ENCODE measurements around the gene JARID2. TPM values are rescaled to one million over a fixed set of nuclear protein-coding genes. Genes with fewer than 3 reads are reported as not detected.
A peak's percentile ranks its signal among the peaks of the same experiment; 100 is the strongest.

Gene JARID2
- total RNA-seq, 2 experiments from 2014 or later: 25.4 to 25.5 TPM

- Mint-ChIP-seq H3K27ac (no peak overlapping the region), H3K4me1 (ENCODE audit: low read depth) (peaks cover 48% of the 10 kb centered on the region)
- ATAC-seq: peak; percentile 47
These were observed 132.4 kb downstream of the JARID2 start for GRCh38 chr6:15378272-15378671.

DNA sequence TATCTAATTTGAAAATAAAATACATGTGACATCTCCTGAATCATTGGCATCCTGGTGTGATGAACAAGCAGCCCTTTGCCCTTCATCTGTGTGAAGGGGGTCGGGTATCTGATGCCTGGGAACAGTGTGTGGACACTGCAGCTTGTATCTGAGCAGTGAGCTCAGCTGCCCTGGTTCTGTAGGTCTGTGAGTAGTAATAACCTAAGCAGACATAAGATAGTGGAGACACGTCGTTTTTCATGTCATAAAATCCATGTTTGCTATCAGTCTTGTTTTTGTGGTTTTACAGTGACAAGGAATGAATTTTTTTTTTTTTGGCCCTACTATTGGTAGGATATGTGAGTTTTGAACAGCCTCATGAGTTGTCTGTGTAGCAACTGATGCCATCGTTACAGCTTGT is 133.0 kb downstream of the JARID2 start:
- no peaks in the 10 kb centered on the region for H3K27me3 Mint-ChIP-seq
- DNase-seq: no peak
- peaks cover 4% of the 10 kb centered on the region for H3K9me3 Mint-ChIP-seq
- ATAC-seq: no peak
- H3K4me1 Mint-ChIP-seq (ENCODE audit: low read depth): peaks cover 48% of the 10 kb centered on the region
- TF ChIP-seq CTCF (IDR thresholded peaks at IDR 0.05): no peak
- ChIA-PET CTCF (interaction anchor here (1.2 to 4.6 kb wide), 2 partner anchors 11 to 23 kb away, joined by 3 to 28 read pairs; no protein-coding TSS in a partner anchor), POLR2A (interaction anchor here (1.1 to 1.3 kb wide), 2 partner anchors 9 to 11 kb away, joined by 3 to 4 read pairs; no protein-coding TSS in a partner anchor)
- peaks cover 31% of the 10 kb centered on the region for H3K36me3 Mint-ChIP-seq (ENCODE audit: low read depth)
- intact Hi-C loops (cut with micrococcal nuclease): no loop called here
- H3K27ac Mint-ChIP-seq: no peak overlapping the region
- no peak overlapping the region for H3K4me3 Mint-ChIP-seq

More at GRCh38 chr6:15378272-15378671, 132.4 kb downstream of the JARID2 start:
- Mint-ChIP-seq H3K36me3 (ENCODE audit: low read depth) (peaks cover 31% of the 10 kb centered on the region), H3K4me3 (no peak overlapping the region), H3K9me3 (peaks cover 4% of the 10 kb centered on the region), H3K27me3 (no peaks in the 10 kb centered on the region)
- DNase-seq: no peak
- CTCF ChIA-PET: interaction anchor here (4.6 kb wide), 1 partner anchor 12 kb away, joined by 28 read pairs; no protein-coding TSS in a partner anchor
- POLR2A ChIA-PET: interaction anchor here (1.1 kb wide), 1 partner anchor 8 kb away, joined by 3 read pairs; no protein-coding TSS in a partner anchor
- no peak for TF ChIP-seq CTCF (IDR thresholded peaks at IDR 0.05)
- intact Hi-C loops (cut with micrococcal nuclease): no loop called here

DNA sequence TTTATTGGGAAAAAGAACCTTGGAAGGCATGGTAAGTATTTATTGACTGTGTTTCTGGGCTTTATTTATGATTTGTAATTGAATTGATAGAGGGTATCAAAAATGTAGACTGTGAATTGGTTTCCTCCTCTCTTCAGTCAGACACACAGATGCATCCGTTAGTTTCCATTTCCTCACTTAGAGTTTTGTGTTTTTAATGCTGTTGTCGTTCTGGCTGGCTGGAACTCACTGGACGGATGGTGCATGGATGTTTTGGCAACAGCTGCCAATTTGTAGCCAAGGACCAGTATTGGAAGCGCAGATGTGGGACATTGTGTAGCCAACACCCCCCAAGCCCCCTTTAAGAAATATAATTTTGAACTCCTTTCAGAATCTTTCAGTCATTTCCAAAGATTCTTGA is 134.5 kb downstream of the JARID2 start:
- CTCF ChIA-PET: interaction anchor here (4.6 kb wide), 1 partner anchor 9 kb away, joined by 28 read pairs; no protein-coding TSS in a partner anchor
- H3K36me3 Mint-ChIP-seq (ENCODE audit: low read depth): peaks cover 28% of the 10 kb centered on the region
- no peak for TF ChIP-seq CTCF (IDR thresholded peaks at IDR 0.05)
- peaks cover 56% of the 10 kb centered on the region for H3K4me1 Mint-ChIP-seq (ENCODE audit: low read depth)
- ATAC-seq (no peak), DNase-seq (no peak)
- intact Hi-C loops (cut with micrococcal nuclease): no loop called here
- peak overlapping the region; percentile 44 for H3K27ac Mint-ChIP-seq
- H3K4me3 Mint-ChIP-seq: no peak overlapping the region
- POLR2A ChIA-PET: no interaction called here
- peaks cover 4% of the 10 kb centered on the region for H3K9me3 Mint-ChIP-seq
- no peaks in the 10 kb centered on the region for H3K27me3 Mint-ChIP-seq

- Mint-ChIP-seq H3K4me3 (no peak overlapping the region), H3K36me3 (ENCODE audit: low read depth) (peaks cover 17% of the 10 kb centered on the region), H3K27ac (no peak overlapping the region), H3K27me3 (no peaks in the 10 kb centered on the region), H3K4me1 (ENCODE audit: low read depth) (peaks cover 66% of the 10 kb centered on the region), H3K9me3 (peaks cover 2% of the 10 kb centered on the region)
- ChIA-PET POLR2A (interaction anchor here (0.8 kb wide), 1 partner anchor 24 kb away, joined by 3 read pairs; no protein-coding TSS in a partner anchor), CTCF (interaction anchor here (0.7 to 4.6 kb wide), 2 partner anchors 8 to 11 kb away, joined by 5 to 28 read pairs; no protein-coding TSS in a partner anchor)
- DNase-seq: no peak
- TF ChIP-seq CTCF (IDR thresholded peaks at IDR 0.05): no peak
- ATAC-seq: no peak
- intact Hi-C loops (cut with micrococcal nuclease): no loop called here
These were observed 136.2 kb downstream of the JARID2 start for GRCh38 chr6:15382089-15382488.

GRCh38 chr6:15382712-15383111 is 136.8 kb downstream of the JARID2 start:
- ChIA-PET CTCF (no interaction called here), POLR2A (interaction anchor here (0.5 kb wide), 1 partner anchor 503 kb away, joined by 3 read pairs; no protein-coding TSS in a partner anchor)
- no peak overlapping the region for H3K4me3 Mint-ChIP-seq
- TF ChIP-seq CTCF (IDR thresholded peaks at IDR 0.05): no peak
- H3K27ac Mint-ChIP-seq: no peak overlapping the region
- DNase-seq: no peak
- no peak for ATAC-seq
- H3K9me3 Mint-ChIP-seq: no peaks in the 10 kb centered on the region
- intact Hi-C loops (cut with micrococcal nuclease): no loop called here
- H3K36me3 Mint-ChIP-seq (ENCODE audit: low read depth): peaks cover 15% of the 10 kb centered on the region
- no peaks in the 10 kb centered on the region for H3K27me3 Mint-ChIP-seq
- H3K4me1 Mint-ChIP-seq (ENCODE audit: low read depth): peaks cover 70% of the 10 kb centered on the region
